Neural cell (in vitro differentiated cells): Measurements from ENCODE around the gene C8A. TPM values are rescaled to one million over a fixed set of nuclear protein-coding genes. Genes with fewer than 3 reads are reported as not detected.

Experiments
- H2AFZ ChIP-seq: fragments of 200-600, 300-800 bp; sonication (generic), shearing (Covaris generic); 2 replicates; pipeline ENCODE4 v1.6.0; 2014; ENCODE audit warnings: low read depth, mild to moderate bottlenecking, antibody characterized with exemption, low read length, moderate library complexity
- H3F3A ChIP-seq: fragments of 200-600 bp; shearing (Covaris generic); 2 replicates; pipeline ENCODE4 v1.6.1; 2016; ENCODE audit warnings: mild to moderate bottlenecking, moderate library complexity, mixed read lengths, antibody characterized with exemption, low read length; ENCODE audit not compliant: insufficient read depth, poor library complexity, severe bottlenecking
- H3K27ac ChIP-seq: fragments of 200-600, 300-800 bp; sonication (generic), shearing (Covaris generic); 2 replicates; pipeline ENCODE4 v1.5.1; 2014; ENCODE audit warnings: mild to moderate bottlenecking, low read length, moderate library complexity
- H3K27me3 ChIP-seq: fragments of 300-800, 200-600 bp; sonication (generic), shearing (Covaris generic); 2 replicates; pipeline ENCODE4 v1.6.0; 2014; ENCODE audit warnings: mild to moderate bottlenecking, low read depth, low read length, moderate library complexity; ENCODE audit not compliant: insufficient read depth
- H3K36me3 ChIP-seq: fragments of 300-800, 200-600 bp; sonication (generic), shearing (Covaris generic); 2 replicates; pipeline ENCODE4 v1.5.1; 2014; ENCODE audit warnings: mild to moderate bottlenecking, antibody characterized with exemption, low read length, moderate library complexity; ENCODE audit not compliant: insufficient read depth
- H3K4me2 ChIP-seq: fragments of 300-800, 200-600 bp; sonication (generic), shearing (Covaris generic); 2 replicates; pipeline ENCODE4 v1.6.0; 2014; ENCODE audit warnings: mild to moderate bottlenecking, low read length
- H3K4me3 ChIP-seq: fragments of 300-800, 200-600 bp; sonication (generic), shearing (Covaris generic); 2 replicates; pipeline ENCODE4 v1.5.1; 2014; ENCODE audit warnings: mild to moderate bottlenecking, low read length, moderate library complexity
- H3K79me2 ChIP-seq: fragments of 200-600 bp; shearing (Covaris generic); replicated peaks from 2 replicates; pipeline ENCODE4 v1.6.0; 2014; ENCODE audit warnings: mild to moderate bottlenecking, low read length, moderate library complexity; ENCODE audit not compliant: insufficient read depth
- H3K9ac ChIP-seq: fragments of 300-800, 200-600 bp; sonication (generic), shearing (Covaris generic); 2 replicates; pipeline ENCODE4 v1.6.1; 2016; ENCODE audit warnings: mild to moderate bottlenecking, low read length, mixed read lengths
- H3K9me2 ChIP-seq: fragments of 200-600 bp; shearing (Covaris generic); 2 replicates; pipeline ENCODE4 v1.6.1; 2016; ENCODE audit warnings: mild to moderate bottlenecking, low read length, mixed read lengths; ENCODE audit not compliant: insufficient read depth
- H3K9me3 ChIP-seq: fragments of 200-600, 300-800 bp; sonication (generic), shearing (Covaris generic); 2 replicates; pipeline ENCODE4 v1.6.1; 2016; ENCODE audit warnings: mild to moderate bottlenecking, mixed run types, low read length, moderate library complexity, mixed read lengths
- H4K20me1 ChIP-seq: fragments of 200-600 bp; shearing (Covaris generic); 2 replicates; pipeline ENCODE4 v1.6.1; 2016; ENCODE audit warnings: mild to moderate bottlenecking, mixed run types; ENCODE audit not compliant: insufficient read depth
- CTCF ChIP-seq: fragments of 450-650 bp; IDR thresholded peaks from 2 replicates; pipeline ENCODE4 v1.5.1; 2014; ENCODE audit warnings: antibody characterized with exemption, mild to moderate bottlenecking, moderate library complexity; ENCODE audit not compliant: poor library complexity, severe bottlenecking
- EP300 ChIP-seq: fragments of 450-650 bp; conservative IDR thresholded peaks from 2 replicates; pipeline ENCODE4 v1.6.1; 2014; ENCODE audit warnings: antibody characterized with exemption, mild to moderate bottlenecking, moderate library complexity; ENCODE audit not compliant: poor library complexity, severe bottlenecking
- EZH2 ChIP-seq: fragments of 200-600, 300-800 bp; shearing (Covaris generic), sonication (generic); IDR thresholded peaks from 2 replicates; pipeline ENCODE4 v1.6.1; 2014; ENCODE audit warnings: antibody characterized with exemption, low read length, borderline replicate concordance, mild to moderate bottlenecking; ENCODE audit not compliant: insufficient read depth, poor library complexity, severe bottlenecking
- MXI1 ChIP-seq: fragments of 450-650 bp; conservative IDR thresholded peaks from 2 replicates; pipeline ENCODE4 v1.6.1; 2014; ENCODE audit warnings: antibody characterized with exemption, mild to moderate bottlenecking; ENCODE audit not compliant: poor library complexity, severe bottlenecking
- POLR2AphosphoS5 ChIP-seq: IDR thresholded peaks from 2 replicates; pipeline ENCODE4 v1.6.1; 2012
- RAD21 ChIP-seq: fragments of 450-650 bp; conservative IDR thresholded peaks from 2 replicates; pipeline ENCODE4 v1.6.1; 2014; ENCODE audit warnings: antibody characterized with exemption, mild to moderate bottlenecking, moderate library complexity
- REST ChIP-seq: IDR thresholded peaks from 2 replicates; pipeline ENCODE4 v1.6.1; 2012; ENCODE audit warnings: borderline replicate concordance
- SMC3 ChIP-seq: fragments of 450-650 bp; conservative IDR thresholded peaks from 2 replicates; pipeline ENCODE4 v1.6.1; 2014; ENCODE audit warnings: antibody characterized with exemption, mild to moderate bottlenecking, moderate library complexity; ENCODE audit not compliant: poor library complexity
- TAF1 ChIP-seq: IDR thresholded peaks from 2 replicates; pipeline ENCODE4 v1.6.1; 2012; ENCODE audit warnings: low read depth
- polyA plus RNA-seq: library from polyadenylated mRNA; depleted of rRNA; stranded (reverse); fragments of >200 nt; gene quantifications from 2 replicates; pipeline ENCODE4 v1.2.3, GENCODE V29; 2014

The C8A gene
- polyA plus RNA-seq, 1 donor from 2014 or later, result not detected

GRCh38 chr1:56961426-56961825, 106.8 kb downstream of the C8A start:
- Histone ChIP-seq H3K36me3 (no peaks in the 10 kb centered on the region), H3F3A (no peaks in the 10 kb centered on the region), H3K4me3 (no peak overlapping the region), H3K9ac (no peak overlapping the region), H3K27me3 (no peaks in the 10 kb centered on the region), H3K79me2 (no peaks in the 10 kb centered on the region), H3K9me3 (no peaks in the 10 kb centered on the region), H3K27ac (no peak overlapping the region), H3K4me2 (no peak overlapping the region), H2AFZ (no peak overlapping the region), H4K20me1 (no peaks in the 10 kb centered on the region), H3K9me2 (no peaks in the 10 kb centered on the region)
- TF ChIP-seq EZH2 (no peak), EP300 (no peak), MXI1 (no peak), REST (no peak), TAF1 (no peak), RAD21 (no peak), SMC3 (no peak), POLR2AphosphoS5 (no peak), CTCF (no peak)

GRCh38 chr1:56963667-56964066, 109.1 kb downstream of the C8A start:
- no peaks in the 10 kb centered on the region for H3K79me2 ChIP-seq
- no peaks in the 10 kb centered on the region for H3K36me3 ChIP-seq
- no peak for TF ChIP-seq EZH2
- no peaks in the 10 kb centered on the region for H3K27me3 ChIP-seq
- no peak overlapping the region for H3K9ac ChIP-seq
- H3K4me2 ChIP-seq, result no peak overlapping the region
- H3K9me2 ChIP-seq, result no peaks in the 10 kb centered on the region
- no peaks in the 10 kb centered on the region for H3K9me3 ChIP-seq
- no peak overlapping the region for H3K27ac ChIP-seq
- no peaks in the 10 kb centered on the region for H4K20me1 ChIP-seq
- no peak overlapping the region for H2AFZ ChIP-seq
- H3F3A ChIP-seq, result no peaks in the 10 kb centered on the region
- no peak overlapping the region for H3K4me3 ChIP-seq

- Histone ChIP-seq H3K27me3 (no peaks in the 10 kb centered on the region), H3K9me3 (no peaks in the 10 kb centered on the region), H3K9ac (no peak overlapping the region), H3K36me3 (no peaks in the 10 kb centered on the region), H3K9me2 (no peaks in the 10 kb centered on the region), H2AFZ (no peak overlapping the region), H3K79me2 (no peaks in the 10 kb centered on the region), H3K27ac (no peak overlapping the region), H3F3A (no peaks in the 10 kb centered on the region), H4K20me1 (no peaks in the 10 kb centered on the region), H3K4me2 (no peak overlapping the region), H3K4me3 (no peak overlapping the region)
- TF ChIP-seq EP300 (no peak), SMC3 (no peak), REST (no peak), POLR2AphosphoS5 (no peak), MXI1 (no peak), RAD21 (no peak), EZH2 (no peak), TAF1 (no peak), CTCF (no peak)
Observed at GRCh38 chr1:56964349-56965017, 109.9 kb downstream of the C8A start.
